Measurements from ENCODE around the gene TOB1. TPM values are rescaled to one million over a fixed set of nuclear protein-coding genes. Genes with fewer than 3 reads are reported as not detected.
A peak's percentile ranks its signal among the peaks of the same experiment; 100 is the strongest.

The TOB1 gene
- polyA plus RNA-seq, 1 donor (not counting 4 experiments of a cell fraction or from before 2014, with no cell fraction given), result 64.4 TPM

- no peak for TF ChIP-seq EZH2 (IDR thresholded peaks at IDR 0.05; ENCODE audit: low read length)
- no peak for TF ChIP-seq CTCF (optimal IDR thresholded peaks at IDR 0.05 in 1 of 3, IDR thresholded peaks at IDR 0.05 in 1 of 3, conservative IDR thresholded peaks at IDR 0.05 in 1 of 3; ENCODE audit: extremely low read depth in 1 of 3, insufficient read depth in 2 of 3, low read length in 3 of 3)
- H3K4me2 ChIP-seq (ENCODE audit: control insufficient read depth, extremely low read depth, insufficient read depth, low read depth, low read length), result peak overlapping the region; percentile 70
- H3K9me1 ChIP-seq (ENCODE audit: control insufficient read depth, extremely low read depth, insufficient read depth, low read length), result no peaks in the 10 kb centered on the region
- no peaks in the 10 kb centered on the region for H3K36me3 ChIP-seq (ENCODE audit: control insufficient read depth in 2 of 2, extremely low read depth in 1 of 2, insufficient read depth in 2 of 2, low read length in 2 of 2)
- H3K4me1 ChIP-seq (ENCODE audit: control insufficient read depth, extremely low read depth, insufficient read depth, low read length), result peaks cover 40% of the 10 kb centered on the region
- H3K4me3 ChIP-seq (ENCODE audit: control insufficient read depth in 2 of 3, extremely low read depth in 1 of 3, insufficient read depth in 2 of 3, low read depth in 1 of 3, low read length in 3 of 3), result peak overlapping the region; percentile 15 to 57 (median 40)
- DNase-seq (ENCODE audit: low read depth, low spot score) (peak; percentile 75), FAIRE-seq (peak; percentile 49)
- H3K9ac ChIP-seq (ENCODE audit: control insufficient read depth, extremely low read depth, insufficient read depth, low read length), result peak overlapping the region; percentile 75
- H4K20me1 ChIP-seq (ENCODE audit: control insufficient read depth, extremely low read depth, insufficient read depth, low read length), result no peaks in the 10 kb centered on the region
- H3K79me2 ChIP-seq (ENCODE audit: control insufficient read depth, insufficient read depth, low read length), result no peaks in the 10 kb centered on the region
- dilution Hi-C loops (cut with MboI; ENCODE audit: extremely low pct_ligation_motif_present, low sequenced_read_pairs), result no loop called here
- no peaks in the 10 kb centered on the region for H3K27me3 ChIP-seq (ENCODE audit: control insufficient read depth, extremely low read depth, insufficient read depth, low read length)
- H2AFZ ChIP-seq (ENCODE audit: control insufficient read depth, low read length), result peak overlapping the region; percentile 72
- H3K9me3 ChIP-seq (ENCODE audit: control insufficient read depth, low read depth, low read length), result no peaks in the 10 kb centered on the region
- H3K27ac ChIP-seq (ENCODE audit: control insufficient read depth, insufficient read depth, low read length), result peak overlapping the region; percentile 88
Observed at GRCh38 chr17:50893183-50893993, 27.2 kb upstream of the TOB1 start.

- Histone ChIP-seq H3K79me2 (ENCODE audit: control insufficient read depth, insufficient read depth, low read length) (no peaks in the 10 kb centered on the region), H3K4me1 (ENCODE audit: control insufficient read depth, extremely low read depth, insufficient read depth, low read length) (peaks cover 40% of the 10 kb centered on the region), H2AFZ (ENCODE audit: control insufficient read depth, low read length) (no peak overlapping the region), H3K9me3 (ENCODE audit: control insufficient read depth, low read depth, low read length) (no peaks in the 10 kb centered on the region), H3K9me1 (ENCODE audit: control insufficient read depth, extremely low read depth, insufficient read depth, low read length) (no peaks in the 10 kb centered on the region), H4K20me1 (ENCODE audit: control insufficient read depth, extremely low read depth, insufficient read depth, low read length) (no peaks in the 10 kb centered on the region), H3K27ac (ENCODE audit: control insufficient read depth, insufficient read depth, low read length) (peak overlapping the region; percentile 88), H3K4me3 (ENCODE audit: control insufficient read depth in 2 of 3, extremely low read depth in 1 of 3, insufficient read depth in 2 of 3, low read depth in 1 of 3, low read length in 3 of 3) (peak overlapping the region in 1 of 3 experiments; percentile 40), H3K4me2 (ENCODE audit: control insufficient read depth, extremely low read depth, insufficient read depth, low read depth, low read length) (peak overlapping the region; percentile 70), H3K27me3 (ENCODE audit: control insufficient read depth, extremely low read depth, insufficient read depth, low read length) (no peaks in the 10 kb centered on the region), H3K9ac (ENCODE audit: control insufficient read depth, extremely low read depth, insufficient read depth, low read length) (peak overlapping the region; percentile 75), H3K36me3 (ENCODE audit: control insufficient read depth in 2 of 2, extremely low read depth in 1 of 2, insufficient read depth in 2 of 2, low read length in 2 of 2) (no peaks in the 10 kb centered on the region)
- dilution Hi-C loops (cut with MboI; ENCODE audit: extremely low pct_ligation_motif_present, low sequenced_read_pairs), result no loop called here
- TF ChIP-seq EZH2 (IDR thresholded peaks at IDR 0.05; ENCODE audit: low read length) (no peak), CTCF (optimal IDR thresholded peaks at IDR 0.05 in 1 of 3, IDR thresholded peaks at IDR 0.05 in 1 of 3, conservative IDR thresholded peaks at IDR 0.05 in 1 of 3; ENCODE audit: extremely low read depth in 1 of 3, insufficient read depth in 2 of 3, low read length in 3 of 3) (no peak)
- DNase-seq (ENCODE audit: low read depth, low spot score) (no peak), FAIRE-seq (no peak)
Observed at GRCh38 chr17:50892101-50892776, 26.1 kb upstream of the TOB1 start.
